ENCODE data around the gene ZNF575. TPM values are rescaled to one million over a fixed set of nuclear protein-coding genes. Genes with fewer than 3 reads are reported as not detected.

ZNF575 gene
- polyA plus RNA-seq, 1 donor from 2014 or later = not detected

DNA sequence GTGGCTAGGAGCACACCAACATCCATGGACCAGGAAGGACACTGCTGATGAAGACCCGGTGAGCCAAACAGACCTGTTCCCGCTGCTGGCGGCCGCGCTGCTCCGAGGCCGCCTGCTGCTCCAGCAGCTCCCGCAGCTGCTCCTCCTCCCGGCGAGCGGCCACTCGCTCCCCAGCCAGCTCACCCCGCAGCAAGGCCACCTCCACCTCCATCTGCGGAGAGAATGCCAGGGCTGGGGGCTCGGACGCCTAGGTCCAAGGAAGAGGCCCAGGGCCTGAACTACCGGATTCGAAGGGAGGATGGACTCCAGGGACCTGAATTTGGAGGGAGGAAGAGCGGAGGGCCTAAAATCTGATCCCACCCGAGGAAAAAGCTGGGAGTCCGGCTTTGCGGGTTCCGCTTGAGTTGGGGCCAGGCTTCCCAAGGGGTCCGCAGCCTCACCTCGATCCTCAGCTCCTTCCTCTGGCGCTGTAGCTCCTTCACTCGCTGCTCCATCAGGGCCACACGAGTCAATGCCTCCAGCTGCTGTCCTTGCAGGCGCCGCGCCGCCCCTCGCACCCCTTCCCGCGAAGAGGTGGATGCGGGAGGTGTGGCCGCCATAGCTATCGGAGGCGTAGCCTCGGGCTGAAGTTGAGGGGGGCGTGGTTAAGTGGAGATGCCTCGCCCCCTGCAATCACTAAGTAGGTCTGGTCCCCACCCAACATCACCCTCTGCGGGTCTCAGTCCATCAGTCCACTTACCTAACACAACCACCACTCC, 31.1 kb upstream of the ZNF575 start:
- H3K27me3 ChIP-seq (ENCODE audit: insufficient read depth, low read depth, low read length) = peaks cover 5% of the 10 kb centered on the region
- H3K27ac ChIP-seq (ENCODE audit: low read length) = no peak overlapping the region

GRCh38 chr19:43502419-43502976, 30.5 kb upstream of the ZNF575 start:
- no peak overlapping the region for H3K9ac ChIP-seq (ENCODE audit: low read length)
- H4K20me1 ChIP-seq (ENCODE audit: insufficient read depth) = no peaks in the 10 kb centered on the region
- no peaks in the 10 kb centered on the region for H3K9me2 ChIP-seq (ENCODE audit: insufficient read depth, low read length)
- no peak overlapping the region for H2AFZ ChIP-seq (ENCODE audit: low read depth, low read length)
- no peaks in the 10 kb centered on the region for H3K36me3 ChIP-seq (ENCODE audit: insufficient read depth, low read length)
- no peak overlapping the region for H3K4me2 ChIP-seq (ENCODE audit: low read length)
- H3F3A ChIP-seq (ENCODE audit: insufficient read depth, low read length, poor library complexity, severe bottlenecking) = no peaks in the 10 kb centered on the region
- no peak for TF ChIP-seq SMC3 (conservative IDR thresholded peaks at IDR 0.05; ENCODE audit: poor library complexity)
- TF ChIP-seq MXI1 (conservative IDR thresholded peaks at IDR 0.05; ENCODE audit: poor library complexity, severe bottlenecking) = no peak
- TF ChIP-seq, protein P1, sequence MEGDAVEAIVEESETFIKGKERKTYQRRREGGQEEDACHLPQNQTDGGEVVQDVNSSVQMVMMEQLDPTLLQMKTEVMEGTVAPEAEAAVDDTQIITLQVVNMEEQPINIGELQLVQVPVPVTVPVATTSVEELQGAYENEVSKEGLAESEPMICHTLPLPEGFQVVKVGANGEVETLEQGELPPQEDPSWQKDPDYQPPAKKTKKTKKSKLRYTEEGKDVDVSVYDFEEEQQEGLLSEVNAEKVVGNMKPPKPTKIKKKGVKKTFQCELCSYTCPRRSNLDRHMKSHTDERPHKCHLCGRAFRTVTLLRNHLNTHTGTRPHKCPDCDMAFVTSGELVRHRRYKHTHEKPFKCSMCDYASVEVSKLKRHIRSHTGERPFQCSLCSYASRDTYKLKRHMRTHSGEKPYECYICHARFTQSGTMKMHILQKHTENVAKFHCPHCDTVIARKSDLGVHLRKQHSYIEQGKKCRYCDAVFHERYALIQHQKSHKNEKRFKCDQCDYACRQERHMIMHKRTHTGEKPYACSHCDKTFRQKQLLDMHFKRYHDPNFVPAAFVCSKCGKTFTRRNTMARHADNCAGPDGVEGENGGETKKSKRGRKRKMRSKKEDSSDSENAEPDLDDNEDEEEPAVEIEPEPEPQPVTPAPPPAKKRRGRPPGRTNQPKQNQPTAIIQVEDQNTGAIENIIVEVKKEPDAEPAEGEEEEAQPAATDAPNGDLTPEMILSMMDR (IDR thresholded peaks at IDR 0.05; ENCODE audit: poor library complexity, severe bottlenecking) = no peak
- TF ChIP-seq RAD21 (conservative IDR thresholded peaks at IDR 0.05) = no peak
- TF ChIP-seq EP300 (conservative IDR thresholded peaks at IDR 0.05; ENCODE audit: poor library complexity, severe bottlenecking) = no peak
- no peak for TF ChIP-seq TAF1 (IDR thresholded peaks at IDR 0.05; ENCODE audit: low read depth)
- no peak for TF ChIP-seq EZH2 (IDR thresholded peaks at IDR 0.05; ENCODE audit: borderline replicate concordance, insufficient read depth, low read length, poor library complexity, severe bottlenecking)
- TF ChIP-seq, protein P2, sequence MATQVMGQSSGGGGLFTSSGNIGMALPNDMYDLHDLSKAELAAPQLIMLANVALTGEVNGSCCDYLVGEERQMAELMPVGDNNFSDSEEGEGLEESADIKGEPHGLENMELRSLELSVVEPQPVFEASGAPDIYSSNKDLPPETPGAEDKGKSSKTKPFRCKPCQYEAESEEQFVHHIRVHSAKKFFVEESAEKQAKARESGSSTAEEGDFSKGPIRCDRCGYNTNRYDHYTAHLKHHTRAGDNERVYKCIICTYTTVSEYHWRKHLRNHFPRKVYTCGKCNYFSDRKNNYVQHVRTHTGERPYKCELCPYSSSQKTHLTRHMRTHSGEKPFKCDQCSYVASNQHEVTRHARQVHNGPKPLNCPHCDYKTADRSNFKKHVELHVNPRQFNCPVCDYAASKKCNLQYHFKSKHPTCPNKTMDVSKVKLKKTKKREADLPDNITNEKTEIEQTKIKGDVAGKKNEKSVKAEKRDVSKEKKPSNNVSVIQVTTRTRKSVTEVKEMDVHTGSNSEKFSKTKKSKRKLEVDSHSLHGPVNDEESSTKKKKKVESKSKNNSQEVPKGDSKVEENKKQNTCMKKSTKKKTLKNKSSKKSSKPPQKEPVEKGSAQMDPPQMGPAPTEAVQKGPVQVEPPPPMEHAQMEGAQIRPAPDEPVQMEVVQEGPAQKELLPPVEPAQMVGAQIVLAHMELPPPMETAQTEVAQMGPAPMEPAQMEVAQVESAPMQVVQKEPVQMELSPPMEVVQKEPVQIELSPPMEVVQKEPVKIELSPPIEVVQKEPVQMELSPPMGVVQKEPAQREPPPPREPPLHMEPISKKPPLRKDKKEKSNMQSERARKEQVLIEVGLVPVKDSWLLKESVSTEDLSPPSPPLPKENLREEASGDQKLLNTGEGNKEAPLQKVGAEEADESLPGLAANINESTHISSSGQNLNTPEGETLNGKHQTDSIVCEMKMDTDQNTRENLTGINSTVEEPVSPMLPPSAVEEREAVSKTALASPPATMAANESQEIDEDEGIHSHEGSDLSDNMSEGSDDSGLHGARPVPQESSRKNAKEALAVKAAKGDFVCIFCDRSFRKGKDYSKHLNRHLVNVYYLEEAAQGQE (IDR thresholded peaks at IDR 0.05; ENCODE audit: borderline replicate concordance) = no peak
- no peak overlapping the region for H3K4me3 ChIP-seq (ENCODE audit: low read length)
- H3K27me3 ChIP-seq (ENCODE audit: insufficient read depth, low read depth, low read length) = peaks cover 5% of the 10 kb centered on the region
- no peak overlapping the region for H3K27ac ChIP-seq (ENCODE audit: low read length)
- H3K9me3 ChIP-seq (ENCODE audit: low read length) = no peaks in the 10 kb centered on the region
- no peaks in the 10 kb centered on the region for H3K79me2 ChIP-seq (replicated peaks; ENCODE audit: insufficient read depth, low read length)

More for the DNA sequence above, 31.1 kb upstream of the ZNF575 start:
- Histone ChIP-seq H3K9ac (ENCODE audit: low read length) (no peak overlapping the region), H3K79me2 (replicated peaks; ENCODE audit: insufficient read depth, low read length) (no peaks in the 10 kb centered on the region), H2AFZ (ENCODE audit: low read depth, low read length) (no peak overlapping the region), H3F3A (ENCODE audit: insufficient read depth, low read length, poor library complexity, severe bottlenecking) (no peaks in the 10 kb centered on the region), H3K4me2 (ENCODE audit: low read length) (no peak overlapping the region), H3K36me3 (ENCODE audit: insufficient read depth, low read length) (no peaks in the 10 kb centered on the region), H3K4me3 (ENCODE audit: low read length) (no peak overlapping the region), H3K9me2 (ENCODE audit: insufficient read depth, low read length) (no peaks in the 10 kb centered on the region), H4K20me1 (ENCODE audit: insufficient read depth) (no peaks in the 10 kb centered on the region), H3K9me3 (ENCODE audit: low read length) (no peaks in the 10 kb centered on the region)
- no peak for TF ChIP-seq POLR2AphosphoS5 (IDR thresholded peaks at IDR 0.05)
- TF ChIP-seq, protein P1 (IDR thresholded peaks at IDR 0.05; ENCODE audit: poor library complexity, severe bottlenecking) = no peak
- TF ChIP-seq, protein P2 (IDR thresholded peaks at IDR 0.05; ENCODE audit: borderline replicate concordance) = no peak
- no peak for TF ChIP-seq SMC3 (conservative IDR thresholded peaks at IDR 0.05; ENCODE audit: poor library complexity)
- TF ChIP-seq MXI1 (conservative IDR thresholded peaks at IDR 0.05; ENCODE audit: poor library complexity, severe bottlenecking) = no peak
- no peak for TF ChIP-seq RAD21 (conservative IDR thresholded peaks at IDR 0.05)
- no peak for TF ChIP-seq TAF1 (IDR thresholded peaks at IDR 0.05; ENCODE audit: low read depth)
- no peak for TF ChIP-seq EP300 (conservative IDR thresholded peaks at IDR 0.05; ENCODE audit: poor library complexity, severe bottlenecking)
- TF ChIP-seq EZH2 (IDR thresholded peaks at IDR 0.05; ENCODE audit: borderline replicate concordance, insufficient read depth, low read length, poor library complexity, severe bottlenecking) = no peak
